ENCODE data around the gene CACNA1E. TPM values are rescaled to one million over a fixed set of nuclear protein-coding genes. Genes with fewer than 3 reads are reported as not detected.

CACNA1E gene
- total RNA-seq, 6 experiments from 2014 or later, result not detected

DNA sequence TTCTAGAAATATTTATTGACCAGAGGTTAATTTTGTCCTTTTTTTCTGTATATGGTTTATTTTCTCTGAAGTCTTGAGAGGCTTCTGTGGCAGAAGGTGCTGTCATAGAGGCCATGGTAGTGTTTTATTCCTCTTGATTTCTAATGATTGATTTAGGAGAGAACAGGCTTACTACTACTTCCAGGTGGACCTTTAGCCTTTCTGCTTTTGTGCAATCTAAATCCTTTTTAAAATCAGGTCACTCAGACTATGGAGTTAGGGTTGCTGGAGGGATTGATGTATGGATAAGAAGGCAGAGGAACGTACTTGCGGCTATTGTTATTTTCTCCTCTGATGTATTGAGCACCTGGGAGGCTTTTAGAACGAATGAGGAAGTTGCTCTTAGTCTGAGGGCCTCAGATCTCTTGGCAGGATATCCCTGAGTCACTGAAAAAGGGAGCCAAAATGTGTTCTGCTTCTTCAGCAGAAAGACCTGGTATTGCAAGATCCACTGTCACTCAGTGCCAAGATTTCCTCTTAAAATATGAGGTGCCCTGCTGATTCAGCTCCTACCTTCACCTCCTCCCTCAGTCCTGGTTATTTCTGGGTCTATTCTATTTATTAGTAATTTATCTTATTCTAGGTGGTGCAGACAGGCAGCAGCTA lies 300.8 kb downstream of the CACNA1E start:
- Mint-ChIP-seq H3K36me3 (ENCODE audit: low read depth) (no peaks in the 10 kb centered on the region), H3K27ac (no peak overlapping the region), H3K27me3 (ENCODE audit: insufficient read depth) (peaks cover 2% of the 10 kb centered on the region; the same call in 1 of the 2 replicates), H3K4me1 (ENCODE audit: low read depth) (no peaks in the 10 kb centered on the region), H3K9me3 (peaks cover 67% of the 10 kb centered on the region), H3K4me3 (no peak overlapping the region)
- TF ChIP-seq CTCF (IDR thresholded peaks at IDR 0.05), result no peak
- DNase-seq, result no peak

DNA sequence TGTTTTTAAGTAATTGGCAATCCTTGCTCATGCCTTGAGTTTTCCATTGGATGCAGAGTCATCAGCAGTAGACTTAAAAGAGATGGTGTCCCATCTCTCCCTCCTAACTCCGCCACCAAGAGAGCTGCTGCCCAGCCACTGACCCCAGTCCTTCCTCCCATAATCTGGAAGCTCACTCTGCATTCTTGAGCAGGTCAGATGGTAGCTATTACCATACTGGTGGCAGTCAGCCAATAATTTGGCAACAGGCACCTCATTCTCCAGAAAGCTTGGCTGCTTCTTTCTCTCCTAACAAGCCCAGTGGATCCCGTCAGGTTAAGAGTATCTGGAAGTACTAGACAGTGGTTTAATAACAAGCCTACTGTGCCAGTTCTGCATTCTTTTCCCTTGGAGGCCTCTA lies 306.1 kb downstream of the CACNA1E start:
- H3K4me3 Mint-ChIP-seq, result no peak overlapping the region
- DNase-seq, result no peak
- no peak overlapping the region for H3K27ac Mint-ChIP-seq
- no peak for TF ChIP-seq CTCF (IDR thresholded peaks at IDR 0.05)
- peaks cover 66% of the 10 kb centered on the region for H3K9me3 Mint-ChIP-seq
- no peaks in the 10 kb centered on the region for H3K27me3 Mint-ChIP-seq (ENCODE audit: insufficient read depth)
- H3K36me3 Mint-ChIP-seq (ENCODE audit: low read depth), result no peaks in the 10 kb centered on the region
- H3K4me1 Mint-ChIP-seq (ENCODE audit: low read depth), result no peaks in the 10 kb centered on the region

- no peak for DNase-seq
- Mint-ChIP-seq H3K9me3 (peaks cover 59% of the 10 kb centered on the region), H3K27ac (no peak overlapping the region), H3K4me3 (no peak overlapping the region), H3K27me3 (ENCODE audit: insufficient read depth) (no peaks in the 10 kb centered on the region), H3K4me1 (ENCODE audit: low read depth) (no peaks in the 10 kb centered on the region), H3K36me3 (ENCODE audit: low read depth) (no peaks in the 10 kb centered on the region)
- TF ChIP-seq CTCF (IDR thresholded peaks at IDR 0.05), result no peak
These were observed 308.4 kb downstream of the CACNA1E start for GRCh38 chr1:181791721-181792120.

DNA sequence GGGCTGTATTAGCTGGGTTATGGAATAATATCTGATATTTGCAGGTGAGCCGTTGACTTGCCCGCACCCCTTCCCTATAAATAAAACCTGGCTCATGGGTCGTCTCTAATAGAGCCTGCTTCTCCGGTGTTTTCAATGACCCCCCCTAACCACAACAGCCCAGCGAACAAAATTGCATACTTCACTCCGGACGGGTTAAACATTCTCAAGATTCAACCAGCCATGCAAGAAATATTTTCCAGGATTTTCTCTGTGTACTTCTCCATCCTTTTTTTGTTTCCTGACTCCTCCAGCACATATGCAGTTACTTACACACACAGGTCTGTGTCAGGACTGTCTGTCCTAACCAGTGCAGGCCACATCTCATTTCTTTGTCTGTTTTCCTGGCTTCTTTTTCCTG lies 310.5 kb downstream of the CACNA1E start:
- H3K4me1 Mint-ChIP-seq (ENCODE audit: low read depth), result no peaks in the 10 kb centered on the region
- no peak overlapping the region for H3K27ac Mint-ChIP-seq
- no peaks in the 10 kb centered on the region for H3K27me3 Mint-ChIP-seq (ENCODE audit: insufficient read depth)
- no peak for DNase-seq
- TF ChIP-seq CTCF (IDR thresholded peaks at IDR 0.05), result no peak
- no peak overlapping the region for H3K4me3 Mint-ChIP-seq
- H3K9me3 Mint-ChIP-seq, result peaks cover 63% of the 10 kb centered on the region
- H3K36me3 Mint-ChIP-seq (ENCODE audit: low read depth), result peaks cover 7% of the 10 kb centered on the region

GRCh38 chr1:181794332-181794731 lies 311.0 kb downstream of the CACNA1E start:
- Mint-ChIP-seq H3K4me3 (no peak overlapping the region), H3K4me1 (ENCODE audit: low read depth) (no peaks in the 10 kb centered on the region), H3K9me3 (peaks cover 62% of the 10 kb centered on the region), H3K27ac (no peak overlapping the region), H3K27me3 (ENCODE audit: insufficient read depth) (no peaks in the 10 kb centered on the region), H3K36me3 (ENCODE audit: low read depth) (peaks cover 7% of the 10 kb centered on the region)
- TF ChIP-seq CTCF (IDR thresholded peaks at IDR 0.05), result no peak
- no peak for DNase-seq
